Lower leg skin (tissue), 3 donors: ENCODE data around the gene PRCC.

Source experiments
- POLR2A ChIP-seq, 2 donors: fragments of 450-650 bp; IDR thresholded peaks; one replicate each; pipeline ENCODE4 v1.6.1; 2016 to 2017; ENCODE audit warnings: antibody characterized with exemption in 2 of 2, mild to moderate bottlenecking in 1 of 2, moderate library complexity in 1 of 2
- TF ChIP-seq, protein P1 (sequence below), 3 donors: fragments of 450-650 bp; IDR thresholded peaks; one replicate each; pipeline ENCODE4 v1.5.1; 2016; ENCODE audit warnings: antibody characterized with exemption in 3 of 3, mild to moderate bottlenecking in 3 of 3, moderate library complexity in 2 of 3

DNA sequence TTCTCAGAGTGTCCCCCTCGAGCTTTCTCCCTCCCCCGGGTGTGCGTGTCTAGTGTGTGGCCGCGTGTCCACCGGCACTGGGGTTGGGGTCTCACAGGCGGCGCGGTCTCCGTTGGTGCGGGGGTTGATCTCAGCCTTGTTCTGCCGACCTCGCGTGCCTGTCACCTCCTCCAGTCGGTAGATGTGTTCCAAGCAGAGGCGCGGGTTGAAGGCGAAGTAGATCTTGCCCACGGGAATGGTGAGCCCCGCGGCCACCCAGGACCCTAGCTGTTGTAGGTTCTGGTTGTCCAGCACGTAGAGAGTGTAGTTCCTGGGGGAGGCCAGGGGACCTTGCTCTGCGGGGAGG is 81.8 kb downstream of the PRCC start:
- no peak for TF ChIP-seq POLR2A (IDR thresholded peaks at IDR 0.05)
- TF ChIP-seq, protein P1, sequence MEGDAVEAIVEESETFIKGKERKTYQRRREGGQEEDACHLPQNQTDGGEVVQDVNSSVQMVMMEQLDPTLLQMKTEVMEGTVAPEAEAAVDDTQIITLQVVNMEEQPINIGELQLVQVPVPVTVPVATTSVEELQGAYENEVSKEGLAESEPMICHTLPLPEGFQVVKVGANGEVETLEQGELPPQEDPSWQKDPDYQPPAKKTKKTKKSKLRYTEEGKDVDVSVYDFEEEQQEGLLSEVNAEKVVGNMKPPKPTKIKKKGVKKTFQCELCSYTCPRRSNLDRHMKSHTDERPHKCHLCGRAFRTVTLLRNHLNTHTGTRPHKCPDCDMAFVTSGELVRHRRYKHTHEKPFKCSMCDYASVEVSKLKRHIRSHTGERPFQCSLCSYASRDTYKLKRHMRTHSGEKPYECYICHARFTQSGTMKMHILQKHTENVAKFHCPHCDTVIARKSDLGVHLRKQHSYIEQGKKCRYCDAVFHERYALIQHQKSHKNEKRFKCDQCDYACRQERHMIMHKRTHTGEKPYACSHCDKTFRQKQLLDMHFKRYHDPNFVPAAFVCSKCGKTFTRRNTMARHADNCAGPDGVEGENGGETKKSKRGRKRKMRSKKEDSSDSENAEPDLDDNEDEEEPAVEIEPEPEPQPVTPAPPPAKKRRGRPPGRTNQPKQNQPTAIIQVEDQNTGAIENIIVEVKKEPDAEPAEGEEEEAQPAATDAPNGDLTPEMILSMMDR (IDR thresholded peaks at IDR 0.05) = no peak
